ENCODE results near the gene TXNRD3.

DNA sequence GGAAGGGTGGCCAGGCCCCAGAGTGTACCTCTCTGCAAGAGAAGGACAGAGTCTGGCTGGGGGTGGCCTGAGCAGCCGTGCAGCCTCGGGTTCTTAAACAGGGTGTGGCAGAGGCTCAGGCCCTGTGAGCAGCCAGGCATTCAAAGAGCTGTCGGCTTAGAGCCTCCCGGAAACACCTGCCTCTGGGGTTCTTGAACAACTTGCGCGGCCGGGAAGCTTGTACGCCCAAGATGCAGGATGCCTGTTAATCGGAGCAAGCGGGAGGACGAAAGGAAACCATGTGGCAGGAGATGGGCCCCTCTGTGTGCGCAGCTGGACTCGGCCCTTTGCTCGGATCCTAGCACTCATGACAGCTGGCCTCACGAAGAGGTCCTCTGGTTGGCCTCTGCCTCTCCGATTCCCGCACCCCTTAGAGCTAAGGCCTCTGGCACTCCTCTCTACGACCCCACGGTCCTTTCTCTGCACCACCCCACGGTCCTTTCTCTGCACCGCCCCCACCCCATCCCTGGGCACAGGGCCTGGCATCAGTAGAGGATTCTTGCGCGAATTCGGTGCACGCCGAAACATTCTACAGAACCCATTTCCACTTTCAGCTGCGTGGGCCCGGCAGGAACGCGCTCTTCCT lies 23.9 kb upstream of the TXNRD3 start:
- TF ChIP-seq EZH2 (IDR thresholded peaks at IDR 0.05; ENCODE audit: insufficient read depth, poor library complexity, severe bottlenecking) (no peak), EZH2phosphoT487 (IDR thresholded peaks at IDR 0.05; ENCODE audit: insufficient read depth, low read depth) (no peak)
